GM12878 (cell line): ENCODE measurements around the gene SLC12A5. TPM values are rescaled to one million over a fixed set of nuclear protein-coding genes. Genes with fewer than 3 reads are reported as not detected.

Experiments
- ATAC-seq: fragments of 200-7000 bp; cut with Tn5 transposase; 3 replicates; pipeline ENCODE4 v1.9.1; 2020; ENCODE audit warnings: mild to moderate bottlenecking, moderate library complexity
- BruUV-seq: library from RNA; stranded (reverse); fragments of 400-500 nt; replicated peaks from 2 replicates; lab custom pipeline; 2021; lab: Mats Ljungman, UMichigan
- CTCF ChIA-PET: fragments of 300-600 bp; sonication (Branson Sonifier 250); formaldehyde crosslinking; extraction: SDS; loops from one replicate; lab custom pipeline; 2021; ENCODE audit warnings: inconsistent platforms; lab: Yijun Ruan, JAX
- POLR2A ChIA-PET: fragments of 350-600 bp; formaldehyde crosslinking; extraction: SDS; loops from one replicate; lab custom pipeline; 2021; ENCODE audit warnings: inconsistent platforms; lab: Charles Lee
- RAD21 ChIA-PET: fragments of 300-600 bp; sonication (Branson Sonifier 250); formaldehyde crosslinking; loops from one replicate; lab custom pipeline; 2023; ENCODE audit warnings: antibody characterized with exemption; ENCODE audit not compliant: unreplicated experiment; lab: Charles Lee
- SMC1A ChIA-PET: fragments of 300-600 bp; sonication (Branson Sonifier 250); formaldehyde crosslinking; loops from one replicate; lab custom pipeline; 2023; ENCODE audit not compliant: unreplicated experiment, uncharacterized antibody; lab: Charles Lee
- DNase-seq: peaks from one replicate; pipeline ENCODE4 v3.0.0-alpha.2; 2011; ENCODE audit warnings: low read depth, low spot score
- FAIRE-seq: peaks from 3 replicates; lab custom pipeline; 2011; peaks lifted over from hg19 to GRCh38; lab: Jason Lieb, UNC
- H2AFZ ChIP-seq: 2 replicates; pipeline ENCODE4 v1.6.0; 2011; ENCODE audit warnings: low read depth, low read length, control low read depth; ENCODE audit not compliant: control insufficient read depth
- H3K27ac ChIP-seq: 2 replicates; pipeline ENCODE4 v1.5.1; 2011; ENCODE audit warnings: control low read depth; ENCODE audit not compliant: control insufficient read depth, insufficient read depth
- H3K27me3 ChIP-seq, 2 experiments: replicated peaks in 1 of 2; 2 replicates each; pipeline versions ENCODE4 v1.6.0 to v1.6.1; 2011; ENCODE audit warnings: low read length in 1 of 2; ENCODE audit not compliant: control insufficient read depth in 2 of 2, insufficient read depth in 2 of 2
- H3K36me3 ChIP-seq, 2 experiments: 2 replicates each; pipeline ENCODE4 v1.5.1; 2011; ENCODE audit warnings: low read length in 1 of 2; ENCODE audit not compliant: control insufficient read depth in 2 of 2, insufficient read depth in 2 of 2
- H3K4me1 ChIP-seq: 2 replicates; pipeline ENCODE4 v1.6.1; 2011; ENCODE audit warnings: mild to moderate bottlenecking, low read length, moderate library complexity, mixed read lengths; ENCODE audit not compliant: control insufficient read depth, insufficient read depth
- H3K4me2 ChIP-seq: 2 replicates; pipeline ENCODE4 v1.6.0; 2011; ENCODE audit warnings: control low read depth; ENCODE audit not compliant: control insufficient read depth, insufficient read depth
- H3K4me3 ChIP-seq: fragments of 200-600 bp; sonication (generic); 2 replicates; pipeline ENCODE4 v1.5.1; 2016
- H3K79me2 ChIP-seq: 2 replicates; pipeline ENCODE4 v1.6.0; 2011; ENCODE audit warnings: low read length; ENCODE audit not compliant: control insufficient read depth, insufficient read depth
- H3K9ac ChIP-seq: 2 replicates; pipeline ENCODE4 v1.8.0; 2011; ENCODE audit warnings: low read length, control low read depth, mixed read lengths; ENCODE audit not compliant: control insufficient read depth, insufficient read depth
- H3K9me3 ChIP-seq: replicated peaks from 3 replicates; pipeline ENCODE4 v1.5.1; 2011; ENCODE audit warnings: mild to moderate bottlenecking, low read length; ENCODE audit not compliant: control insufficient read depth, insufficient read depth
- H4K20me1 ChIP-seq: 2 replicates; pipeline ENCODE4 v1.6.0; 2011; ENCODE audit not compliant: control insufficient read depth, insufficient read depth
- BCL3 ChIP-seq: IDR thresholded peaks from 2 replicates; pipeline ENCODE4 v1.6.1; 2011; ENCODE audit warnings: borderline replicate concordance, low read depth, mild to moderate bottlenecking, moderate library complexity, low read length; ENCODE audit not compliant: insufficient read depth, poor library complexity, severe bottlenecking
- CREB1 ChIP-seq: IDR thresholded peaks from 2 replicates; pipeline ENCODE4 v1.6.1; 2012; ENCODE audit warnings: low read depth, mild to moderate bottlenecking, inconsistent platforms
- CREM ChIP-seq: IDR thresholded peaks from 2 replicates; pipeline ENCODE4 v1.6.1; 2014; ENCODE audit warnings: antibody characterized with exemption, low read depth
- EGR1 ChIP-seq, 2 experiments: IDR thresholded peaks; 1 replicate in 1 of 2; 2 replicates in 1 of 2; pipeline ENCODE4 v1.6.1; 2011 to 2012; ENCODE audit warnings: low read depth in 2 of 2, low read length in 2 of 2, borderline replicate concordance in 1 of 2, mild to moderate bottlenecking in 1 of 2, moderate library complexity in 1 of 2
- HSF1 ChIP-seq: fragments of 150-350 bp; IDR thresholded peaks from 2 replicates; pipeline ENCODE4 v1.6.1; 2014; ENCODE audit warnings: mild to moderate bottlenecking, low read depth, low read length
- IKZF2 ChIP-seq, 2 experiments: fragments of 450-650 bp; IDR thresholded peaks; 2 replicates each; pipeline ENCODE4 v1.6.1; 2017; ENCODE audit warnings: mild to moderate bottlenecking in 2 of 2, moderate library complexity in 2 of 2
- KLF5 ChIP-seq: fragments of 450-650 bp; IDR thresholded peaks from 2 replicates; pipeline ENCODE4 v1.6.1; 2014; ENCODE audit warnings: mild to moderate bottlenecking; ENCODE audit not compliant: partially characterized antibody
- LARP7 ChIP-seq: fragments of 450-650 bp; IDR thresholded peaks from 2 replicates; pipeline ENCODE4 v1.6.1; 2017; ENCODE audit warnings: mild to moderate bottlenecking
- NR2F1 ChIP-seq: fragments of 450-650 bp; conservative IDR thresholded peaks from 2 replicates; pipeline ENCODE4 v1.6.1; 2017; ENCODE audit warnings: mild to moderate bottlenecking
- SMARCA5 ChIP-seq: fragments of 450-650 bp; IDR thresholded peaks from 2 replicates; pipeline ENCODE4 v1.6.1; 2017; ENCODE audit warnings: mild to moderate bottlenecking
- STAT3 ChIP-seq: IDR thresholded peaks from 2 replicates; pipeline ENCODE4 v1.6.1; 2011; ENCODE audit warnings: low read depth, low read length, improper control_type of control experiment
- SUZ12 ChIP-seq: fragments of 200-600 bp; sonication (generic); IDR thresholded peaks from one replicate; pipeline ENCODE4 v1.6.1; 2018; ENCODE audit warnings: antibody characterized with exemption, mild to moderate bottlenecking; ENCODE audit not compliant: unreplicated experiment
- ZNF274 ChIP-seq: IDR thresholded peaks from one replicate; pipeline ENCODE4 v1.8.0; 2011; ENCODE audit not compliant: insufficient read length, insufficient read depth
- WGBS: methylation state at CpG from one replicate; pipeline ENCODE4 v1.1.6; 2016; ENCODE audit warnings: low lambda C conversion rate; ENCODE audit not compliant: insufficient replicate concordance, insufficient coverage; ENCODE audit errors: missing lambda C conversion rate; 5-methylcytosine and 5-hydroxymethylcytosine counted together
- in situ Hi-C: fragments of 300-500 bp; cut with MboI; formaldehyde crosslinking; loops from 9 replicates; pipeline ENCODE4 v1.14.3; 2018; ENCODE audit warnings: mixed read lengths
- intact Hi-C: fragments of 100-400 bp; cut with micrococcal nuclease; formaldehyde crosslinking; loops from one replicate; pipeline ENCODE4 v1.14.2; 2022; ENCODE audit not compliant: unreplicated experiment
- polyA plus RNA-seq, 11 experiments: library from polyadenylated mRNA; depleted of rRNA in 4 of 11; unstranded in 6 of 11; stranded (reverse) in 5 of 11; fragments of >200 nt; fragmentation: Nextera tagmentation in 4 of 11; fragmentation: Illumina TruSeq in 1 of 11; extraction: Ambion mirVana in 4 of 11; extraction: Trizol in 1 of 11; gene quantifications; 1 replicate in 1 of 11; 2 replicates in 10 of 11; pipeline versions ENCODE4 v1.2.1 to v1.2.3, GENCODE V29; 2011 to 2016; ENCODE audit warnings: inconsistent platforms in 2 of 11, missing spikeins in 2 of 11, low read depth in 1 of 11
- total RNA-seq, 4 experiments: library from RNA; depleted of rRNA in 3 of 4; stranded (reverse); fragments of >200 nt in 3 of 4; fragmentation: Illumina TruSeq in 1 of 4; extraction: Trizol in 1 of 4; gene quantifications; 2 replicates each; pipeline versions ENCODE4 v1.2.1 to v1.2.3, GENCODE V29; 2013 to 2021

The SLC12A5 gene
- total and polyA plus RNA-seq, 10 of the 15 experiments (the other 5 are each of a cell fraction or from before 2014, with no cell fraction given), result 0.26 to 2.7 (median 1.2) TPM

- in situ Hi-C loops, result no loop called here
- ATAC-seq, result no peak
- no peak overlapping the region for H2AFZ ChIP-seq
- no peak overlapping the region for H3K4me2 ChIP-seq
- intact Hi-C loops, result no loop called here
- no peaks in the 10 kb centered on the region for H3K9me3 ChIP-seq
- no TSS peak for BruUV-seq
- H4K20me1 ChIP-seq, result no peaks in the 10 kb centered on the region
- H3K27ac ChIP-seq, result no peak overlapping the region
- H3K9ac ChIP-seq, result no peak overlapping the region
- no peak overlapping the region for H3K4me3 ChIP-seq
- DNase-seq, result no peak
- FAIRE-seq, result no peak
- RAD21 ChIA-PET, result no interaction called here
- H3K79me2 ChIP-seq, result no peaks in the 10 kb centered on the region
- H3K4me1 ChIP-seq, result peaks cover 22% of the 10 kb centered on the region; the same call in 1 of the 2 replicates
- SMC1A ChIA-PET, result no interaction called here
- POLR2A ChIA-PET, result no interaction called here
- CTCF ChIA-PET, result interaction anchor here (0.8 to 1.6 kb wide), 3 partner anchors 15 to 50 kb away, joined by 3 to 6 read pairs (median 4); no protein-coding TSS in a partner anchor
- H3K27me3 ChIP-seq, result no peaks in the 10 kb centered on the region
- H3K36me3 ChIP-seq, result peaks cover 13 to 66% of the 10 kb centered on the region in 2 experiments
- WGBS, result 95% methylated on average over 9 of the region's 9 CpGs
- TF ChIP-seq EGR1 (IDR thresholded peaks at IDR 0.05; ENCODE audit: borderline replicate concordance in 1 of 2, low read depth in 2 of 2, low read length in 2 of 2), result no peak
- no peak for TF ChIP-seq STAT3
- TF ChIP-seq CREB1, result no peak
- TF ChIP-seq SUZ12, result no peak
- no peak for TF ChIP-seq BCL3
- TF ChIP-seq ZNF274, result no peak
- no peak for TF ChIP-seq CREM
- no peak for TF ChIP-seq KLF5
- TF ChIP-seq NR2F1, result no peak
- no peak for TF ChIP-seq LARP7
- TF ChIP-seq SMARCA5, result no peak
- TF ChIP-seq IKZF2 (IDR thresholded peaks at IDR 0.05), result no peak
- TF ChIP-seq HSF1, result no peak
Observed at GRCh38 chr20:46065006-46065405, 36.0 kb downstream of the SLC12A5 start.
